ENCODE data around the gene ACADS.

GRCh38 chr12:120677765-120678473, 47.7 kb upstream of the ACADS start:
- TF ChIP-seq BRCA1 (IDR thresholded peaks at IDR 0.05; ENCODE audit: low read depth, low read length) (no peak), EZH2 (IDR thresholded peaks at IDR 0.05; ENCODE audit: low read depth, low read length, severe bottlenecking) (no peak), CTCF (IDR thresholded peaks at IDR 0.05; ENCODE audit: control extremely low read depth in 1 of 3, insufficient read depth in 1 of 3, low read depth in 1 of 3, low read length in 3 of 3) (no peak), POLR2AphosphoS5 (IDR thresholded peaks at IDR 0.05; ENCODE audit: low read depth, low read length) (no peak), SIN3A (conservative IDR thresholded peaks at IDR 0.05 in 1 of 2, IDR thresholded peaks at IDR 0.05 in 1 of 2; ENCODE audit: low read depth in 1 of 2, low read length in 2 of 2) (no peak), RAD21 (IDR thresholded peaks at IDR 0.05 in 1 of 2, conservative IDR thresholded peaks at IDR 0.05 in 1 of 2; ENCODE audit: low read depth in 2 of 2, low read length in 2 of 2) (no peak), CEBPB (IDR thresholded peaks at IDR 0.05; ENCODE audit: low read depth, low read length) (no peak), JUN (IDR thresholded peaks at IDR 0.05; ENCODE audit: low read depth, low read length) (no peak)
